GM13977 (cell line): Measurements from ENCODE around the gene RELN.

Experiments
- DNase-seq: peaks from one replicate; pipeline ENCODE4 v3.0.0; 2012; ENCODE audit warnings: low spot score
- CTCF ChIP-seq: IDR thresholded peaks from 2 replicates; pipeline ENCODE4 v1.5.1; 2012; ENCODE audit warnings: mild to moderate bottlenecking, control low read depth; ENCODE audit not compliant: insufficient read depth; ENCODE audit errors: extremely low read depth, missing control alignments
- in situ Hi-C: fragments of 300-500 bp; cut with MboI; formaldehyde crosslinking; loops from one replicate; pipeline ENCODE4 v1.12.0; 2022; ENCODE audit warnings: low sequenced_read_pairs, low pct_unique_long_range_greater_than_20kb, mixed read lengths, inconsistent platforms; ENCODE audit not compliant: unreplicated experiment

The RELN gene

GRCh38 chr7:103972779-103973434 is 16.6 kb downstream of the RELN start:
- no peak for TF ChIP-seq CTCF
- in situ Hi-C loops: no loop called here
- no peak for DNase-seq

GRCh38 chr7:103967401-103967800 is 22.1 kb downstream of the RELN start:
- DNase-seq: no peak
- TF ChIP-seq CTCF: no peak
- in situ Hi-C loops: no loop called here

- in situ Hi-C loops: no loop called here
- TF ChIP-seq CTCF: no peak
- no peak for DNase-seq
Measured at GRCh38 chr7:103966593-103967277, 22.7 kb downstream of the RELN start.

GRCh38 chr7:103964269-103964668 is 25.2 kb downstream of the RELN start:
- DNase-seq: no peak
- TF ChIP-seq CTCF: no peak
- in situ Hi-C loops: no loop called here

GRCh38 chr7:103962070-103962469 is 27.4 kb downstream of the RELN start:
- in situ Hi-C loops: no loop called here
- TF ChIP-seq CTCF: no peak

GRCh38 chr7:103958284-103958818 is 31.1 kb downstream of the RELN start:
- in situ Hi-C loops: no loop called here
- DNase-seq: no peak
- no peak for TF ChIP-seq CTCF

More at GRCh38 chr7:103962070-103962469, 27.4 kb downstream of the RELN start:
- DNase-seq: no peak
